HG02840 (cell line): ENCODE measurements around the gene GALR3.
"Not testable (repeated sequence)": the region's sequence is repeated elsewhere in the genome, so short reads cannot be mapped to it uniquely, and the experiment has no call there.

Experiments used
- ATAC-seq: cut with Tn5 transposase; IDR thresholded peaks from one replicate; pipeline ENCODE4 v1.9.1; 2021; ENCODE audit warnings: mild to moderate bottlenecking, moderate library complexity, moderate number of reproducible peaks; ENCODE audit not compliant: unreplicated experiment, low FRiP score

Gene GALR3

GRCh38 chr22:37823134-37823985, at the start of gene GALR3:
Gene GALR3 (plus strand): TSS chr22:37823382. CDS start chr22:37823407, 25 bp downstream.
- no peak for ATAC-seq

GRCh38 chr22:37774728-37775127, 48.5 kb upstream of the GALR3 start:
- ATAC-seq = no peak

- no peak for ATAC-seq
Observed at GRCh38 chr22:37775785-37776638, 47.2 kb upstream of the GALR3 start.

GRCh38 chr22:37776639-37777005, 46.6 kb upstream of the GALR3 start:
- ATAC-seq = no peak

- ATAC-seq = no peak
Observed at GRCh38 chr22:37777122-37777687, 46.0 kb upstream of the GALR3 start.

GRCh38 chr22:37778370-37779009, 44.7 kb upstream of the GALR3 start:
- ATAC-seq = no peak

- ATAC-seq = no peak
Observed at GRCh38 chr22:37781434-37782059, 41.6 kb upstream of the GALR3 start.

- ATAC-seq = no peak
Observed at GRCh38 chr22:37782340-37783168, 40.6 kb upstream of the GALR3 start.

GRCh38 chr22:37784829-37785495, 38.2 kb upstream of the GALR3 start:
- no peak for ATAC-seq

GRCh38 chr22:37790234-37790633, 32.9 kb upstream of the GALR3 start:
- ATAC-seq = no peak

- ATAC-seq = no peak
Observed at GRCh38 chr22:37792494-37792893, 30.7 kb upstream of the GALR3 start.

- no peak for ATAC-seq
Observed at GRCh38 chr22:37794376-37794775, 28.8 kb upstream of the GALR3 start.

- no peak for ATAC-seq
Observed at GRCh38 chr22:37796079-37796478, 27.1 kb upstream of the GALR3 start.

GRCh38 chr22:37797259-37797658, 25.9 kb upstream of the GALR3 start:
- ATAC-seq = not testable (repeated sequence)

GRCh38 chr22:37797874-37798500, 25.2 kb upstream of the GALR3 start:
- ATAC-seq = no peak

- not testable (repeated sequence) for ATAC-seq
Observed at GRCh38 chr22:37799979-37800378, 23.2 kb upstream of the GALR3 start.

GRCh38 chr22:37801946-37802309, 21.3 kb upstream of the GALR3 start:
- no peak for ATAC-seq
